DMS114 treated with DMSO at 0.1 percent for 48 hours (cell line): Measurements from ENCODE around the gene REXO1.
"Not testable (repeated sequence)": the region's sequence is repeated elsewhere in the genome, so short reads cannot be mapped to it uniquely, and the experiment has no call there.

Source experiments
- DNase-seq: peaks from one replicate; lab custom pipeline; 2025; ENCODE audit not compliant: unreplicated experiment; lab: John Stamatoyannopoulos, UW

REXO1 gene

GRCh38 chr19:1875646-1876495 is 27.6 kb upstream of the REXO1 start:
- peak; percentile 72 for DNase-seq

- DNase-seq: not testable (repeated sequence)
Observed at GRCh38 chr19:1875265-1875645, 27.0 kb upstream of the REXO1 start.

- DNase-seq: no peak
Observed at GRCh38 chr19:1874554-1875185, 26.4 kb upstream of the REXO1 start.

- DNase-seq: no peak
Observed at GRCh38 chr19:1873524-1874473, 25.5 kb upstream of the REXO1 start.

DNA sequence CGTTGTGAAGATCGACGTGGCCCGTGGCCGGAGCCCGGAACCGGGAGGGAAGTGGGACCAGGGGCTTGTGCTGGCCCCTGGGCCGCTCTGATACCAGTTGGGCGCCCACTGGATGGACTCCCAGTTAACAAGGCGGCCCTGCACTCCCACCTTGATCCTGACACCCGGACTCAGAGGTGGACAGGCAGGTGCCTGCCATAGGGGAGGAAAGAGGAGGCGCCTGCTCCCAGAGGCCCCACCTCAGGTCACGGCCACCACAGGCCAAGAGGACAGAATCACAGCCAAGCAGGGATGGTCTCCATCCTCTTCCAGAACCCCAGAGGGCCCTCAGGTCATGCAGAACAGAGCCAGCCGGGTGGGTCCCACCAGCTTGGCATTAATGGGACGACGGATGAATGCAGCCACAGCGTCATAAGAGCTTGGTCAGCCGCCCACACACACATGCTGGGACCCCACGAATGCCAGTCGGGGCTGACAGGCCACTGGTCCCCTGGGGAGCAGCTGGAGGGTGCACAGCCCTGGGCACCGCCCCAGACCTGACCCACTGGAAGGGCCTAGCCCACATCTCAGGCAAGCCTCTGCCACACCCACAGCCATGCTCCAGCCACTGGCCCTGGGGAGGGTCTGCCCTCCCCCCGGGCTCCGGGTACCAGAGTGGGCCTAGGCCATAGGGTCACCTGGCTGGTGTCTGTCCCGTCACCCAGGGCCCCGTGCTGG is 24.7 kb upstream of the REXO1 start:
- no peak for DNase-seq

GRCh38 chr19:1871630-1872029 is 23.3 kb upstream of the REXO1 start:
- no peak for DNase-seq

GRCh38 chr19:1871140-1871597 is 22.9 kb upstream of the REXO1 start:
- DNase-seq: no peak

GRCh38 chr19:1868971-1869370 is 20.7 kb upstream of the REXO1 start:
- DNase-seq: no peak

- no peak for DNase-seq
Observed at GRCh38 chr19:1867349-1867724, 19.1 kb upstream of the REXO1 start.

DNA sequence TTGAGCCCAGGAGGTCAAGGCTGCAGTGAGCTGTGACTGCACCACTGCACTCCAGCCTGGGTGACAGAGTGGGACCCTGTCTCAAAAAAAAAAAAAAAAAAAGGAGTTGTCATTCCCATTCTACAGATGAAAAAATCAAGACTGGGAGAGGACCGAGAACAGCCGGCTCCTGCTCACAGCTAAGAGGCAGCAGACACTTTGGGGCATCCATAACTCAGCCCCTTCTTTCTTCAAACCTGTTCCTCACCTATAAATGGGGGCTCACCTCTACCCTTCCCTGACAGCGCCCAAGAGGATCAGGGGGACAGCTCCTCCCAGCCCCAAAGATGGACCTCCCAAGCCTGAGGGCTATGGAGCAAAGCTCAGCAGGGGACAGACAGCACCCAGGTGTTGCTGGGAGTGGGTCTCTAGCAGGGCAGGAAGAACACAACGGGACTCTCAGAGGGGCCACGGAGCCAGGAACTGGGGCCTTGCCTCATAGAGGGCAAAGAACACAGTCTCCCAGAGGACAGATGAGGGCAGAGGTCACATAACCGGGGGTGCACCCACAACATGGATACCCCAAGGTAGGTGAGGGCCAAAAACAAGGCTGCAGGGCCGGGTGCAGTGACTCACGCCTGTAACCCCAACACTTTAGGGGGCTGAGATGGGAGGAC is 18.5 kb upstream of the REXO1 start:
- no peak for DNase-seq

DNA sequence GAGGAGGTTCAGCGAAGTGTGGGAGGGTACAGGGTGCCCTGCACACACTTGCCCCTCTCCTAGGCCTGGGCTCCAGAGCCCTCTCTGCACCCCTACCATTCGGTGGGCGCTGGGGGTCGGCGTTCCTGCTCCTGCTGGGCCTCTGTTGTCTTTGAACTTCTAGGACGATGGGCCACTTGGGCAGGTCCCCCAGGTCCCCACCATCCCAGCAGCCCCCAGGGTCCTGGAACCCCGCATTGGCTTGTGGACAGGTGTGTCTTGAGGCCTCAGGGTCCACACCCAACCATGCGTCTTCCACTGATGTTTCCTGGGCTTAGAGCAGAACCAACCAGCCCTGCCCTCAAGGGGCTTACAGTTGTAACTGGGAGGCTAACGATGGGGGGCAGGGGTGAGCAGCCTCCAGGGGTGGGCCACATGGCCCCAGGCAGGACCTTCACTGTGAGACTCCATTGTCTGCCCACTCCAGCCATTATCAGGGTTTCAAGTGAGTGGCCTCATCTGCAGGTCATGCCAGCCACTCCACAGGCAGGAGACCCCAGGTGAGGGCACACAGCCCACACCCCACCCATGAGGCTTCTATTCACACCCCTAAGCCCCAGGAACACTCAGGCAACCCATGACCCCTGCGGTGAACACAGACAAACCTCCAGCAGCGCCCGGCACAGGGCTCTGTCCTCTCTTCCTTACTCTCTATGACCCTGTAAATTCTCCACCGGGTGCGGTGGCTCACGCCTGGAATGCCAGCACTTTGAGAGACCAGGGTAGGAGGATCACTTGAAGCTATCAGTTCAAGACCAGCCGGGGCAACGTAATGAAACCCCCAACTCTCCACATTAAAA is 17.1 kb upstream of the REXO1 start:
- DNase-seq: no peak

- DNase-seq: no peak
Observed at GRCh38 chr19:1864480-1865171, 16.3 kb upstream of the REXO1 start.

DNA sequence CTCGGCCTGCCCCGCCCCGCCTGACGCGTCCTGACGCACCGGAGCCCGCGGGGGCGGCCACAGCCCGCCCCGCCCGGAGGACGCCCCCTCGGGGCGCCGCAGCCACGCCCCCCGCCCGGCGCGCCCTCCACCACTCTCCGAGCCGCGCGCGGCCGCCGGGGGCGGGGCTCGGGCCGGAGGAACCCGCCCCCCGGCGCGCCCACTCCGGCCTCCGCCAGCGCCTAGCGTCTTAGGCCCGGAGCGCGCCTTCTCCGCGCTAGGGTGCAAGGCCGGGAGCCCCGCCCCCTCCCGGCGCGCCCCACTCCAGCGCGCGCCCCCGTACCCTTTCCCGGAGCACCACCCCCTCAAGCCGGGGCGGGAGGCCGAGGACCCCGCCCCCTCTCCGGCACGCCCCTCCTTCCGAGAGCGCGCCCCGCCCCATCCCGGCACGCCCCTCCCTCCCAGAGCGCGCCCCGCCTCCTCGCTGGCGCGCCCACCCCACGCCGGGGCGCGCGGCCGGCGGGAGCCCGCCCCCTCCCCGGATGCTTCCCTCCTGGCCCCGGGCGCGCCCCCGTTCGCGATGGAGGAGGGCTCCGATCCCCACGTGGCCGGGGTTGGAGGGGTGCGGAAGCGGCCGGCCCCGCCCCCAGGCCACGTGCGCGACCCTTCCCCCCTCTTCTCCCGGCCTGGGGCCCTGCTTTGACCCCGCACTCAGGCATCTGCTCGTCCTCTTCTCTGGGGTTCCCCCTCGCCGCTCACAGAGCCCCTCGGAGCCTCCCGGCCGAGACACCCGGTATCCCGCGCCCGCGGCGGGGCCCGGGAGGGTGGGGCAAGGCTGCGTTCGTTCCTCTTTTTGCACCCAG is 15.6 kb upstream of the REXO1 start:
- peak; percentile 68 for DNase-seq

- DNase-seq: no peak
Observed at GRCh38 chr19:1863328-1863637, 15.0 kb upstream of the REXO1 start, which contains the start of gene KLF16. Gene KLF16 (minus strand): TSS chr19:1863579. CDS start chr19:1863497, 82 bp downstream.

GRCh38 chr19:1862424-1863327 is 14.4 kb upstream of the REXO1 start:
- DNase-seq: no peak

GRCh38 chr19:1862068-1862423 is 13.8 kb upstream of the REXO1 start:
- no peak for DNase-seq

DNA sequence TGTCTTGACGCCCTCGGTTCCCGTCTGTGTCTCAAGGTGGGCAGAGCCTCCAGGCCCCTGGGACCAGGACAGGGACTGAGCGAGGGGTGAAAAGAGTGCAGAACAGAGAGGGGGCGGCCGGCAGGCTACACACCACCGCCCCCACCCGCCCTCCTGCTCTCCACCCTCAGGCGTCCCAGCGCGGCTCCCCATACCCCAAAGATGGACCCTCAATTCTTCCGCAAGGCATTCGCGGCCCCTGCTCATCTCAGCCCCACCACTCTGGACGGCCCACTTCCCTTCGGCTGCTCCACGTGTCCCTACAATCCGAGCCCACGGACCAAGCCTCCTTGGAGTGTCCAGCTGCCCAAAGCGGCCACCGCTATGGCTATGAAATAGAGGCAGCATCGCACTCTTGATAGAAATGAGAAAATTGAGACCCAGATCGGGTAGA is 13.3 kb upstream of the REXO1 start:
- no peak for DNase-seq
